Measurements from ENCODE around the gene NXPE4. TPM values are rescaled to one million over a fixed set of nuclear protein-coding genes. Genes with fewer than 3 reads are reported as not detected.
"Not testable (repeated sequence)": the region's sequence is repeated elsewhere in the genome, so short reads cannot be mapped to it uniquely, and the experiment has no call there.

NXPE4 gene
- polyA plus RNA-seq, 4 donors = 0.11 to 0.14 TPM; not detected in 2

DNA sequence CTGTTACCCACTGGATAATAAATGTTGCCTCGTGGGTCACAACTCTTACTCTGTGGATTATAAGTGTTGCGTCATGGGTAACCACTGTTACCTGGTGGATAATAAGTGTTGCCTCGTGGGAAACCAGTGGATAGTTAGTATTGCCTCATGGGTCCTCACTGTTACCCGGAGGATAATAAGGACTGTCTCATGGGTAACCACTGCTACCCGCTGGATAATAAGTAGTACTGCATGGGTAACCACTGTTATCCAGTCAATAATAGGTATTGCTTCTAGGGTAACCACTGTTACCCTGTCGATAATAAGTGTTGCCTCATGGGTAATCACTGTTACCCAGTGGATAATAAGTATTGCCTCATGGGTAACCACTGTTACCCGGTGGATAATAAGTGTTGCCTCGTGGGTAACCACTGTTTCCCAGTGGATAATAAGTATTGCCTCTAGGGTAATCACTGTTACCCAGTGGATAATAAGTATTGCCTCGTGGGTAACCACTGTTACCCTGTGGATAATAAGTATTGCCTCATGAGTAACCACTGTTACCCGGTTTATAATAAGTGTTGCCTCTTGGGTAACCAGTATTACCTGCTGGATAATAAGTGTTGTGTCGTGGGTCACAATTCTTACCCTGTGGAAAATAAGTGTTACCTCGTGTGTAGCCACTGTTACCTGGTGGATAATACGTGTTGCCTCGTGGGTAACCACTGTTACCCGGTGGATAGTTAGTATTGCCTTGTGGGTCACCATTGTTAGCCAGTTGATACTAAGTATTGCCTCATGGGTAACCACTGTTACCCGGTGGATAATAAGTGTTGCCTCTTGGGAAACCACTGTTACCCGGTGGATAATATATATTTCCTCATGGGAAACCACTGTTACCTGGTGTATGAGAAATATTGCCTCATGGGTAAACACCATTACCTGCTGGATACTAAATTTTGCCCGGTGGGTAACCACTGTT, 15.7 kb upstream of the NXPE4 start:
- DNase-seq (ENCODE audit: low read depth in 4 of 4, low spot score in 3 of 4) = no peak

DNA sequence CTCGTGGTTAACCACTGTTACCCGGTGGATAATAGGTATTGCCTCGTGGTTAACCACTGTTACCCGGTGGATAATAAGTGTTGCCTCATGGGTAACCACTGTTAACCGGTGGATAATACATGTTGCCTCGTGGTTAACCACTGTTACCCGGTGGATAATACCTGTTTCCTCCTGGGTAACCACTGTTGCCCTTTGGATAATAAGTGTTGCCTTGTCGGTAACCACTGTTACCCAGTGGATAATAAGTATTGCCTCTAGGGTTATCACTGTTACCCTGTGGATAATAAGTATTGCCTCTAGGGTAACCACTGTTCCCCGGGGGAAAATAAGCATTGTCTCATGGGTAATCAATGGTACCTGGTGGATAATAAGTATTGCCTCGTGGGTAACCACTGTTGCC, 15.0 kb upstream of the NXPE4 start:
- no peak for DNase-seq (ENCODE audit: low read depth in 4 of 4, low spot score in 3 of 4)

DNA sequence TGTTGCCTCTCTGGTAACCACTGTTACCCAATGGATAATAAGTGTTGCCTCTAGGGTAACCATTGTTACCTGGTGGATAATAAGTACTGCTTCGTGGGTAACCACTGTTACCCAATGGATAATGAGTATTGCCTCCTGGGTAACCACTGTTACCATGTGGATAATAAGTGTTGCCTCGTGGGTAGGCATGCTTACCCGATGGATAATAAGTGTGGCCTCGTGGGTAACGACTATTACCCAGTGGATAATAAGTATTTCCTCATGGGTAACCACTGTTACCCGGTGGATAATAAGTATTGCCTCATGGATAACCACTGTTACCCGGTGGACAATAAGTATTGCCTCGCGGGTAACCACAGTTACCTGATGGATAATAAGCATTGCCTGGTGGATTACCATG, 13.8 kb upstream of the NXPE4 start:
- DNase-seq (ENCODE audit: low read depth in 4 of 4, low spot score in 3 of 4) = no peak

DNA sequence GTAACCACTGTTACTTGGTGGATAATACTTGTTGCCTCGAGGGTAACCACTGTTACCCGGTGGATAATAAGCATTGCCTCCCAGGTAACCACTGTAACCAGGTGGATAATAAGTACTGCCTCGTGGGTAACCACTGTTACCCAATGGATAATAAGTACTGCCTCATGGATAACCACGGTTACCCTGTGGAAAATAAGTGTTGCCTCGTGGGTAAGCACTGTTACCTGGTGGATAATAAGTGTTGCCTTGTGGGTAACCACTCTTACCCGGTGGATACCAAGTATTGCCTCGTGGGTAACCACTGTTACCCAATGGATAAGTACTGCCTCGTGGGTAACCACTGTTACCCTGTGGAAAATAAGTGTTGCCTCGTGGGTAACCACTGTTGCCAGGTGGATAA, 13.0 kb upstream of the NXPE4 start:
- DNase-seq (ENCODE audit: low read depth in 4 of 4, low spot score in 3 of 4) = not testable (repeated sequence)

DNA sequence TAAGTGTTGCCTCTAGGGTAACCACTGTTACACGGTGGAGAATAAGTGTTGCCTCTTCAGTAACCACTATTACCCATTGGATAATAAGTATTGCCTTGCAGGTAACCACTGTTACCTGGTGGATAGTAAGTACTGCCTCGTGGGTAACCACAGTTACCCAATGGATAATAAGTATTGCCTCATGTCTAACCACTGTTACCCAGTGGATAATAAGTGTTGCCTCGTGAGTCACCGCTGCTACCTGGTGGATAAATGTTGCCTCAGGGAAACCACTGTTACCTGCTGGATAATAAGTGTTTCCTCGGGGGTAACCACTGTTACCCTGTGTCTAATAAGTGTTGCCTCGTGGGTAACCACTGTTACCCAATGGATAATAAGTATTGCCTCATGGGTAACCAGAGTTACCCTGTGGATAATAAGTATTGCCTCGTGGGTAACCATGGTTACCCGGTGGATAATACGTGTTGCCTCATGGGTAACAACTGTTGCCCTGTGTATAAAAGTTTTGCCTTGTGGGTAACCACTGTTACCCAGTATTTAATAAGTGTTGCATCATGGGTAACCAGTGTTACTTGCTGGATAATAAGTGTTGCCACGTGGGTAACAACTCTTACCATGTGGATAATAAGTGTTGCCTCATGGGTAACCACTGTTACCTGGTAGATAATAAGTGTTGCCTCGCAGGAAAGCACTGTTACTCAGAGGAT, 12.3 kb upstream of the NXPE4 start:
- no peak for DNase-seq (ENCODE audit: low read depth in 4 of 4, low spot score in 3 of 4)

DNA sequence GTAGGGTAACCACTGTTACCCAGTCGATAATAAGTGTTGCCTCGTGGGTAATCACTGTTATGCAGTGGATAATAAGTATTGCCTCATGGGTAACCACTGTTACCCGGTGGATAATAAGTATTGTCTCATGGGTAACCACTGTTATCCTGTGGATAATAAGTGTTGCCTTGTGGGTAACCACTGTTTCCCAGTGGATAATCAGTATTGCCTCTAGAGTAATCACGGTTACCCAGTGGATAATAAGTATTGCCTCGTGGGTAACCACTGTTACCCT, 11.2 kb upstream of the NXPE4 start:
- not testable (repeated sequence) for DNase-seq (ENCODE audit: low read depth in 4 of 4, low spot score in 3 of 4)

DNA sequence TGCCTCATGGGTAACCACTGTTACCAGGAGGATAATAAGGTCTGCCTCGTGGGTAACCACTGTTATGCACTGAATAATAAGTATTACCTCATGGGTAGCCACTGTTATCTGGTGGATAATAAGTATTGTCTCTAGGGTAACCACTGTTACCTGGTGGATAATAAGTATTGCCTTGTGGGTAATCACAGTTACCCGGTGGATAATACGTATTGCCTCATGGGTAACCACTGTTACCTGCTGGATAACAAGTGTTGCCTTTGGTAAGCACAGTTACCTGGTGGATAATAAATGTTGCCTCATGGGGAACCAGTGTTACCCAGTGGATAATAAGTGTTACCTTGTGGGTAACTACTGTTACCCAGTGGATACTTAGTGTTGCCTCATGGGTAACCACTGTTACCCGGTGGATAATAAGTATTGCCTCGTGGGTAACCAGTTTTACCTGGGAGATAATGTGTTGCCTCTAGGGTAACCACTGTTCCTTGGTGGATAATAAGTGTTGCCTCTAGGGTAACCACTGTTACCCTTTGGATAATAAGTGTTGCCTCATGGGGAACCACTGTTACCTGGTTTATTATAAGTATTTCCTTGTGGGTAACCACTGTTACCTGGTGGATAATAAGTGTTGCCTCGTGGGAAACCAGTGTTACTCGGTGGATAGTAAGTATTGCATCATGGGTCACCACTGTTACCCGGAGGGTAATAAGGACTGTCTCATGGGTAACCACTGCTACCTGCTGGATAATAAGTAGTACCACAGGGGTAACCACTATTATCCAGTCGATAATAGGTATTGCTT, 10.6 kb upstream of the NXPE4 start:
- no peak for DNase-seq (ENCODE audit: low read depth in 4 of 4, low spot score in 3 of 4)

DNA sequence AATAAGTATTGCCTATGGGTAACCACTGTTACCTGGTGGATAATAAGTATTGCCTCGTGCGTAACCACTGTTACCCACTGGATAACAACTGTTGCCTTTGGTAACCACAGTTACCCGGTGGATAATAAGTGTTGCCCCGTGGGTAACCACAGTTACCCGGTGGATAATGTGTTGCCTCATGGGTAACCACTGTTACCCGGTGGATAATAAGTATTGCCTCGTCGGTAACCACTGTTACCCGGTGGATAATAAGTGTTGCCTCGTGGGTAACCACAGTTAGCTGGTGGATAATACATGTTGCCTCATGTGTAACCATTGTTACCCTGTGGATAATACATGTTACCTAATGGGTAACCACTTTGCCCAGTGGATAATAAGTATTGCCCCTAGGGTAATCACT, 9.8 kb upstream of the NXPE4 start:
- DNase-seq (ENCODE audit: low read depth in 4 of 4, low spot score in 3 of 4) = no peak

DNA sequence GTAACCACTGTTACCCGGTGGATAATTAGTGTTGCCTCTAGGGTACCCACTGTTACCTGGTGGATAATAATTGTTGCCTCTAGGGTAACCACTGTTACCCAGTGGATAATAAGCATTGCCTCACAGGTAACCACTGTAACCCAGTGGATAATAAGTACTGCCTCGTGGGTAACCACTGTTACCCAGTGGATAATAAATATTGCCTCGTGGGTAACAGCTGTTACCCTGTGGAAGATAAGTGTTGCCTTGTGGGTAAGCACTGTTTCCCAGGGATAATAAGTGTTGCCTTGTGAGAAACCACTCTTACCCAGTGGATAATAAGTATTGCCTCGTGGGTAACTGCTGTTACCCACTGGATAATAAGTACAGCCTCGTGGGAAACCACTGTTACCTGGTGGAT, 9.3 kb upstream of the NXPE4 start:
- no peak for DNase-seq (ENCODE audit: low read depth in 4 of 4, low spot score in 3 of 4)

DNA sequence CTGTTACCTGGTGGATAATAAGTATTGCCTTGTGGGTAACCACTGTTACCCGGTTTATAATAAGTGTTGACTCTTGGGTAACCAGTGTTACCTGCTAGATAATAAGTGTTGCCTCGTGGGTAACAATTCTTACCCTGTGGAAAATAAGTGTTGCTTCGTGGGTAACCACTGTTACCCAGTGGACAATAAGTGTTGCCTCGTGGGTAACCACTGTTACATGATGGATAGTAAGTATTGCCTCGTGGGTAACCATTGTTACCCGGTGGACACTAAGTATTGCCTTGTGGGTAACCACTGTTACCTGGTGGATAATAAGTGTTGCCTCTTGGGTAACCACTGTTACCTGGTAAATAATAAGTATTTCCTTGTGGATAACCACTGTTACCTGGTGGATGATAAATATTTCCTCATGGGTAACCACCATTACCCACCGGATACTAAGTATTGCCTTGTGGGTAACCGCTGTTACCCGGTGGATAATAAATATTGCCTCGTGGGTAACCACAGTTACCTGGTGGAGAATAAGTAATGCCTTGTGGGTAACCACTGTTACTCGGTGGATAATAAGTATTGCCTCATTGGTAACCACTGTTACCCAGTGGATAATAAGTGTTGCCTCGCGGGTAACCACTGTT, 8.7 kb upstream of the NXPE4 start:
- DNase-seq (ENCODE audit: low read depth in 4 of 4, low spot score in 3 of 4) = no peak

DNA sequence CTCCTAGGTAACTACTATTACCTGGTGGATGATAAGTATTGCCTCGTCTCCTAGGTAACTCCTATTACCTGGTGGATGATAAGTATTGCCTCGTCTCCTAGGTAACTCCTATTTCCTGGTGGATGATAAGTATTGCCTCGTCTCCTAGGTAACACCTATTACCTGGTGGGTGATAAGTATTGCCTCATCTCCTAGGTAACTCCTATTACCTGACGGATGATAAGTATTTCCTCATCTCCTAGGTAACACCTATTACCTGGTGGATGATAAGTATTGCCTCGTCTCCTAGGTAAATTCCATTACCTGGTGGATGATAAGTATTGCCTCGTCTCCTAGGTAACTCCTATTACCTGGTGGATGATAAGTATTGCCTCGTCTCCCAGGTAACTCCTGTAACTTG, 7.6 kb upstream of the NXPE4 start:
- DNase-seq (ENCODE audit: low read depth in 4 of 4, low spot score in 3 of 4) = not testable (repeated sequence)

DNA sequence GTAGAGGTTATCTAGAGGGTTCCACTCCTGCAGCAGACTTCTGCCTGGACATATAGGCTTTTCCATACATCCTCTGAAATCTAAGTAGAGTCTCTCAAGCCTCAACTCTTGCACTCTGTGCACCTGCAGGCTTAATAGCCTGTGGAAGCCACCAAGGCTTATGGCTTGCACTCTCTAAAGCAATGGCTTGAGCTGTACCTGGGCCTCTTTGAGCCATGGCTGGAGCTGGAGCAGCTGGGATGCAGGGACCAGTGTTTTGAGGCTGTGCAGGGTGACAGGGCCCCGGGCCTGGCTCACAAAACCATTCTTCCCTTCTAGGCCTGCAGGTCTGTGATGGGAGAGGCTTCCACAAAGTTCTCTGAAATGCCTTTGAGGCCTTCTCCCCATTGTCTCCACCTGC, 2.9 kb upstream of the NXPE4 start:
- DNase-seq (ENCODE audit: low read depth in 4 of 4, low spot score in 3 of 4) = no peak

DNA sequence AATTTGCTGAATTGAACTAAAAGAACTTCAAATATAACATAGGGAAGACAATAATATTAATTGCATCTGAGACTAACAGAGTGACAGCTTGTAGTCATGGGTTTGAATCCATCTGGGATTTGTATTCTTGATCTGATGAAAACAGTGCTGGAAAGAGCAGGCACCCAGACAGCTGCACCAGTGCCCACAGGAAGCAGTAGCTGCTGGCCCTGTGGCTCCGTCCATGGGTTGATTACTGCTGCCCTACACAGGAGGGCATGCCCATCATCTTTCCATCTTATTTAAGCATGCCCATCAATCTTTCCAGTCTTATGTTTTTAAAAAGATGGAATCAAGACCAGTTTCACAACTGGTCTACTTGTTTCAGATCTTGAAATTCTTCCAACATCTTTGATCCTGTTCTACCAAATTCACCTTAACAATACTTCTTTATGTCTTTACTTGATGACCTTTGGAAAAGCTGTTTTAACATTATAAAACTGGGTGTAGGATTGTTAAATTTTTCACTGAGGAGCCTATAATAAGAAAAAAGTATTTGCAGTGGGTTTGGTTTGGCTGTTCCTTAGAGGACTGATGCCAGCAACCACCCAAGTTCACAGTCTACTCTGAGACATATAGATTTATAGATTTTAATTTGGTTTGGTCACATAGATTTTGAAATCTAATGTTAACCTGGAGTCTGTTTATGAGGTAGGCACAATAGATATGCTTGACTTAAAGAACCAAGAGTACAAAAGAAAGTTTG, 761 bp upstream of the NXPE4 start:
- no peak for DNase-seq (ENCODE audit: low read depth in 4 of 4, low spot score in 3 of 4)

DNA sequence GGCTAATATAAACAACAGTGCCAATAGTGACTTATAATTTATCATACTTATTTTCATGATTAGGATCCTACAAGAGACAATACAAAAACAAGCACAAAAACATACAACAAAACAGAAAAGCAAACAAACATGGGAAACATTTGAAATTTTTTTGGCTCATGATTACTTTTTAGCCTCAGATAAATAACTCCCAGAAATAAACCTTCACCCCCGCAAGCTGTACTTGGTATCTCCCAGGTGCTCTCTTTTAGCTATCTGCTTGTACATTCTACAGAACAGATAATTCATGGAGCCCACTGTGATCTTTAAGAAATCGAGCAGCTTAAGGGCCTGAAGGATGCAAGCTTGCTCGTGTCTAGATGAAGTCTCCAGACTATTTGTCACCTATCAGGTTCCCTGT, 883 bp downstream of the NXPE4 start:
- no peak for DNase-seq (ENCODE audit: low read depth in 4 of 4, low spot score in 3 of 4)

DNA sequence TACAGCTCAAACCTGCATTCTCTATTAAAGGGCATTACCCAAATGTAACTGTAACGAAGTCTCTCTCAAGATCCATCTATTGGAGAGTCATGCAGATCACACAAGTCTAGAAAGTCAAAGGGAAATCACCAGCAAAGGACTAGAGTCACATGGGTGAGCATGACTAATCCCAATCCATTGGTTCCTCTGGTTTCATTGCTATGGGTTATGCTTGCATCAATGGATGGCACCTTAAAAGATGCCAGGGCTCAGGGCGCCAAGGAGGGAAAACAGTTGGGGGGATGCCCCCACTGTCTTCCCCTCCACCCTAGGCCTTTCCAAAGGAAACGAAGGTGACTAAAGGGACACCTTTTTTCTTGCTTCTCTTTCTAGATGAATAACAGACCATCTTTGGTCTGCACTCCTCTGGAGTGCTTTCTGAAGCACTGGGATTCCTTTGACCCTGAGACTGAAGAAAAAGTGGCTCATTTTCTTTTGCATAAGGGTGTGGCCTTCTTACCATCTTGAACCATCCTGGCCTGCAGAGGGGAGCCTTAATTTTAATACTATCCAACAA, 8.1 kb downstream of the NXPE4 start:
- no peak for DNase-seq (ENCODE audit: low read depth in 4 of 4, low spot score in 3 of 4)

DNA sequence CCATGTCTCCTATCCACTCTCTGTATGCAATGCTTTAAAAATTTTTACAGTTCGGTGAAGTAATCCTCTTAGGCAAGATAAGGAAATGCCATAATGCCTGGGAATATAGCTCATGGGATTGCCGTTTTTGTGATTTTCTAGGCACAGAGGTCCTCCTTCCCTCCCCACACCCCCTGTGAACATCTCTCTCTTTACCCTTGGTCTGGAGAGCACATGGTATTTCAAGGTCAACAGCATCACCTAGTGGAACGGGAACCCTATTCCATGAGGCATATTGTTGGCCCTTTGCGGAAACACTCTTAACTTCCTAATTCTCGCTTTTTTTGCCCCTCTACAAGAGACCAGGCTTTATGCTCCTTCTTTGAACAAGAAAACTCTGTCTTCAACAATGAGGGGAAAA, 8.8 kb downstream of the NXPE4 start:
- no peak for DNase-seq (ENCODE audit: low read depth in 4 of 4, low spot score in 3 of 4)

DNA sequence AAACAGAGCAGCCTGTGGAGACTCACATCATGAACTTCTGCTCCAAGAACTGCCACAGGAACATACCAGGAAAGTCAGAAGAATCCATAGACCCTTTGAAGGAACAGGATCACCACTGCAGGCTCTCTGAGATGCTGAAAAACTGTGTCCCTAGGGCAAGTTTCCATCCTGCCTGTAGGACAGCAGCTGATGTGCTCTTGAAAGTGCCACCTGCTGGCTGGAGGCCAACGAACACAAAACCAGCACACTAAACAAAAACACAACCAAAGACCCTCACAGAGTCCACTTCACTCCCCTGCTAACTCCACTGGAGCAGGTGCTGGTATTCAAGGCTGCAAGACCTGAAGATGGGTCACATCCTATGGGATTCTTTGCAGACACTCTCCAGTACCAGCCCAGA, 23.9 kb downstream of the NXPE4 start:
- no peak for DNase-seq (ENCODE audit: low read depth in 4 of 4, low spot score in 3 of 4)

DNA sequence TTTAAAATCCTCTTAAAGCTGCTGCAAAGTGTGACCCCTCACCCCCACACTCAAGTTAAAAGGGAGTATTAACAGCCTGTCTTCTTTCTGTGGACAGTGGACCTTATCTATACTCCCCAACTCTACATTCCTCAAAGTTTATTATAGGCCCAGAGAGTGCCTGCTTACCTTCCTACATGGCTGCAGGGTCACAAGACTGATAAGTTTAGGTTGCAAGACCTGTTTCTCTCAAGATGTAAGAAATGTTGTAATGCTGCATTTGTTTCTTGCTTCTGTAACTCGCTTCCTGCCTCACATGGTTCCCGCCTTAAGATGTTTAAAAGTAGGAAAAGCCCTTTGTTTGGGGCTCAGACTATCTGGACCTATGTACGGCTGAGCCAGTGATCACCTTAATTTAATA, 25.8 kb downstream of the NXPE4 start:
- no peak for DNase-seq (ENCODE audit: low read depth in 4 of 4, low spot score in 3 of 4)

DNA sequence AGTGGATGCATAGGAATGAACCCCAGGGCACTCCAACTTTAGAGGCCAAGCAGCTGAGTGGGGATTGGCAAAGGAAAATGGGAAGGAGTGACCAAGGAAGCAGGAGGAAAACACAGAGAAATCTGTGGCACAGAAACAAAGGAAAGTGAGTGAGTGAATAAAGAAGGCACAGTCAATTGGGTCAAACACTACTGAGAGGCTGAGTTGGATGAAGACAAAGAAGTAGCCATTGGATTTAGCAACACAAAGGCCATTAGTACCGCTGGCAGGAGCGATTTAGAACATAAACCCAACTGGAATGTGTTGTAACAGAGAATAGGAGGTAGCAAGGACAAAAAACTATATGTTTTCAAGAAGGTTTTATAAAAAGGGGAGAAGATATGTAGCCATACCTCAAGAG, 29.3 kb downstream of the NXPE4 start:
- DNase-seq (ENCODE audit: low read depth in 4 of 4, low spot score in 3 of 4) = no peak

DNA sequence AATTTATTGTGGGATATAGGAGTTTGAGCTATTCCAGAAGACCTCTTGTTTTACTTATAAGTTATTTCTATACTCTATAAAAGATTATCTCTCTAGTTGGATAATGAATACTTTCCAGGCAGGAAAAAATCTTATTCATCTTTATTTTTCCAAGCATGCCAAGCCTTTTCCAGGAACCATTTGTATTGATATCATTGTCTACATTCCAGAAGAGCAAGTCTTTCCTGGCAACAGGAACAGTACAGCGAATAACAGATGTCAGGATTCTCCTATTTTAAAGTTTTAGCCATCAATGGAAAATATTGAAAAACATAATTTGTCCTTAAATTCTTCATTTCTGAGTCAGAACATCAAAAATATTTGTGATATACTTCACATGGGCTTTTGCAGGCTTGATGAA, 30.8 kb downstream of the NXPE4 start:
- no peak for DNase-seq (ENCODE audit: low read depth in 4 of 4, low spot score in 3 of 4)
